Neural crest cell (in vitro differentiated cells): ENCODE results near the gene TTC1. TPM values are rescaled to one million over a fixed set of nuclear protein-coding genes. Genes with fewer than 3 reads are reported as not detected.
"Not testable (repeated sequence)": the region's sequence is repeated elsewhere in the genome, so short reads cannot be mapped to it uniquely, and the experiment has no call there.

ENCODE experiments used
- DNase-seq: peaks from one replicate; pipeline ENCODE4 v3.0.0; 2021; ENCODE audit warnings: low read depth, mixed read lengths, low spot score
- H3K27ac Mint-ChIP-seq: one replicate; pipeline ENCODE4 v1.8.0; 2021; ENCODE audit warnings: mild to moderate bottlenecking, mixed read lengths; ENCODE audit not compliant: unreplicated experiment
- H3K27me3 Mint-ChIP-seq: 2 replicates; pipeline ENCODE4 v1.8.0; 2021; ENCODE audit warnings: low read depth, mild to moderate bottlenecking, mixed read lengths
- H3K36me3 Mint-ChIP-seq: 2 replicates; pipeline ENCODE4 v1.8.0; 2021; ENCODE audit warnings: low read depth, mild to moderate bottlenecking, mixed read lengths
- H3K4me1 Mint-ChIP-seq: 2 replicates; pipeline ENCODE4 v1.8.0; 2021; ENCODE audit warnings: mixed read lengths
- H3K4me3 Mint-ChIP-seq: one replicate; pipeline ENCODE4 v1.8.0; 2021; ENCODE audit warnings: mild to moderate bottlenecking, mixed read lengths
- H3K9me3 Mint-ChIP-seq: 2 replicates; pipeline ENCODE4 v1.8.0; 2021; ENCODE audit warnings: mixed read lengths
- CTCF ChIP-seq: fragments of 200-600 bp; sonication (generic); conservative IDR thresholded peaks from 2 replicates; pipeline ENCODE4 v1.5.0; 2021; ENCODE audit warnings: antibody characterized with exemption, mild to moderate bottlenecking
- total RNA-seq: library from RNA; stranded (reverse); gene quantifications from 2 replicates; pipeline ENCODE4 v1.2.1, GENCODE V29; 2021

The TTC1 gene
- total RNA-seq, 1 donor from 2014 or later: 48.0 TPM

GRCh38 chr5:160001457-160001856 lies 7.5 kb upstream of the TTC1 start:
- Mint-ChIP-seq H3K36me3 (no peaks in the 10 kb centered on the region), H3K27me3 (peaks cover 16% of the 10 kb centered on the region), H3K27ac (no peak overlapping the region), H3K4me3 (no peak overlapping the region), H3K9me3 (no peaks in the 10 kb centered on the region), H3K4me1 (no peaks in the 10 kb centered on the region)
- no peak for TF ChIP-seq CTCF
- no peak for DNase-seq

GRCh38 chr5:160007514-160007913 lies 1.4 kb upstream of the TTC1 start:
- Mint-ChIP-seq H3K9me3 (no peaks in the 10 kb centered on the region), H3K27me3 (no peaks in the 10 kb centered on the region), H3K4me1 (peaks cover 24% of the 10 kb centered on the region), H3K27ac (no peak overlapping the region), H3K4me3 (no peak overlapping the region), H3K36me3 (no peaks in the 10 kb centered on the region)
- TF ChIP-seq CTCF: no peak
- no peak for DNase-seq

- DNase-seq, H3K36me3 Mint-ChIP-seq, H3K27me3 Mint-ChIP-seq, H3K4me3 Mint-ChIP-seq, H3K27ac Mint-ChIP-seq, H3K9me3 Mint-ChIP-seq: not testable (repeated sequence)
- peaks cover 24% of the 10 kb centered on the region for H3K4me1 Mint-ChIP-seq
These were observed 436 bp upstream of the TTC1 start for GRCh38 chr5:160008529-160008876.

- TF ChIP-seq CTCF: no peak
- Mint-ChIP-seq H3K27ac (peak overlapping the region; percentile 62), H3K4me3 (peak overlapping the region; percentile 94), H3K4me1 (peaks cover 24% of the 10 kb centered on the region), H3K36me3 (no peaks in the 10 kb centered on the region), H3K27me3 (no peaks in the 10 kb centered on the region), H3K9me3 (no peaks in the 10 kb centered on the region)
- DNase-seq: no peak
These were observed 651 bp downstream of the TTC1 start for GRCh38 chr5:160009591-160009989.

GRCh38 chr5:160011471-160011870 lies 2.5 kb downstream of the TTC1 start:
- no peak overlapping the region for H3K27ac Mint-ChIP-seq
- peaks cover 24% of the 10 kb centered on the region for H3K4me1 Mint-ChIP-seq
- no peaks in the 10 kb centered on the region for H3K27me3 Mint-ChIP-seq
- H3K9me3 Mint-ChIP-seq: no peaks in the 10 kb centered on the region
- H3K36me3 Mint-ChIP-seq: no peaks in the 10 kb centered on the region
- H3K4me3 Mint-ChIP-seq: peak overlapping the region; percentile 94
- no peak for TF ChIP-seq CTCF
- no peak for DNase-seq

GRCh38 chr5:160014197-160014596 lies 5.3 kb downstream of the TTC1 start:
- H3K4me3 Mint-ChIP-seq: not testable (repeated sequence)
- H3K4me1 Mint-ChIP-seq: peaks cover 20% of the 10 kb centered on the region

More at GRCh38 chr5:160014197-160014596, 5.3 kb downstream of the TTC1 start:
- peak; percentile 25 for TF ChIP-seq CTCF
- not testable (repeated sequence) for H3K27me3 Mint-ChIP-seq, H3K36me3 Mint-ChIP-seq, H3K27ac Mint-ChIP-seq, DNase-seq, H3K9me3 Mint-ChIP-seq
